Measurements from ENCODE around the gene MYH14.
A peak's percentile ranks its signal among the peaks of the same experiment; 100 is the strongest.

GRCh38 chr19:50181121-50181520 is 22.3 kb upstream of the MYH14 start:
- TF ChIP-seq CTCF (IDR thresholded peaks at IDR 0.05) (no peak), POLR2A (IDR thresholded peaks at IDR 0.05) (peak in 1 of 2 donors; percentile 31)
